PC-3 (cell line): Measurements from ENCODE around the gene RHOJ.

Source experiments
- CTCF ChIP-seq: fragments of 300-600 bp; sonication (generic); conservative IDR thresholded peaks from 2 replicates; pipeline ENCODE4 v1.5.1; 2017; ENCODE audit warnings: antibody characterized with exemption, low read depth, mild to moderate bottlenecking, low read length
- EZH2 ChIP-seq: fragments of 300-600 bp; sonication (generic); IDR thresholded peaks from one replicate; pipeline ENCODE4 v1.6.1; 2017; ENCODE audit warnings: antibody characterized with exemption, mild to moderate bottlenecking, low read length; ENCODE audit not compliant: unreplicated experiment
- EZH2phosphoT487 ChIP-seq: fragments of 300-600 bp; sonication (generic); IDR thresholded peaks from 2 replicates; pipeline ENCODE4 v1.6.1; 2018; ENCODE audit warnings: mild to moderate bottlenecking, antibody characterized with exemption, low read length, borderline replicate concordance

- TF ChIP-seq CTCF = no peak
- no peak for TF ChIP-seq EZH2phosphoT487
- TF ChIP-seq EZH2 = no peak
Observed at GRCh38 chr14:63326840-63327239, 122.6 kb downstream of the RHOJ start.
